GM12878 (cell line): Measurements from ENCODE around the gene RFFL.

Source experiments
- ATF2 ChIP-seq: IDR thresholded peaks from 2 replicates; pipeline ENCODE4 v1.6.1; 2012; ENCODE audit warnings: low read length, inconsistent platforms
- CHD2 ChIP-seq: IDR thresholded peaks from 2 replicates; pipeline ENCODE4 v1.6.1; 2011; ENCODE audit warnings: low read depth, low read length, improper control_type of control experiment, borderline replicate concordance
- CTCF ChIP-seq, 3 experiments: IDR thresholded peaks in 2 of 3; conservative IDR thresholded peaks in 1 of 3; 2 replicates each; pipeline ENCODE4 v1.5.1; 2011; ENCODE audit warnings: low read depth in 3 of 3, low read length in 3 of 3, mild to moderate bottlenecking in 3 of 3, control low read depth in 2 of 3, moderate library complexity in 2 of 3, inconsistent platforms in 1 of 3, mixed read lengths in 1 of 3; ENCODE audit not compliant: control insufficient read depth in 2 of 3, insufficient read depth in 1 of 3; ENCODE audit errors: extremely low read depth in 1 of 3
- E4F1 ChIP-seq: fragments of 450-650 bp; IDR thresholded peaks from 2 replicates; pipeline ENCODE4 v1.6.1; 2018; ENCODE audit warnings: borderline replicate concordance, mild to moderate bottlenecking; ENCODE audit not compliant: partially characterized antibody
- ETV6 ChIP-seq, 2 experiments: fragments of 450-650 bp in 1 of 2; IDR thresholded peaks in 1 of 2; conservative IDR thresholded peaks in 1 of 2; 2 replicates each; pipeline ENCODE4 v1.6.1; 2014; ENCODE audit warnings: antibody characterized with exemption in 1 of 2, borderline replicate concordance in 1 of 2, low read depth in 1 of 2, mild to moderate bottlenecking in 1 of 2, moderate library complexity in 1 of 2
- MEF2A ChIP-seq: IDR thresholded peaks from 2 replicates; pipeline ENCODE4 v1.6.1; 2011; ENCODE audit warnings: low read depth, mild to moderate bottlenecking, low read length, moderate library complexity; ENCODE audit not compliant: insufficient read depth
- NR2F1 ChIP-seq: fragments of 450-650 bp; conservative IDR thresholded peaks from 2 replicates; pipeline ENCODE4 v1.6.1; 2017; ENCODE audit warnings: mild to moderate bottlenecking
- POLR2A ChIP-seq: IDR thresholded peaks from 2 replicates; pipeline ENCODE4 v1.6.1; 2011; ENCODE audit warnings: low read depth, mild to moderate bottlenecking, low read length
- POLR2AphosphoS5 ChIP-seq: IDR thresholded peaks from 2 replicates; pipeline ENCODE4 v1.6.1; 2011; ENCODE audit warnings: mild to moderate bottlenecking, low read length, inconsistent platforms
- SRF ChIP-seq, 2 experiments: IDR thresholded peaks; 2 replicates each; pipeline ENCODE4 v1.6.1; 2011; ENCODE audit warnings: low read depth in 2 of 2, low read length in 2 of 2, mild to moderate bottlenecking in 1 of 2, moderate library complexity in 1 of 2
- YY1 ChIP-seq: IDR thresholded peaks from 2 replicates; pipeline ENCODE4 v1.6.1; 2011; ENCODE audit warnings: low read depth, mild to moderate bottlenecking, low read length
- ZNF622 ChIP-seq: fragments of 450-650 bp; IDR thresholded peaks from 2 replicates; pipeline ENCODE4 v1.6.1; 2017; ENCODE audit warnings: mild to moderate bottlenecking, inconsistent platforms
- TF ChIP-seq, protein P1 (sequence below): IDR thresholded peaks from 2 replicates; pipeline ENCODE4 v1.6.1; 2011; ENCODE audit warnings: low read depth, mild to moderate bottlenecking, low read length, moderate library complexity, borderline replicate concordance; ENCODE audit errors: extremely low read depth
- TF ChIP-seq, protein P2 (sequence below): fragments of 450-650 bp; formaldehyde crosslinking; IDR thresholded peaks from 2 replicates; pipeline ENCODE4 v1.5.0; 2022; ENCODE audit warnings: mild to moderate bottlenecking, missing genetic modification characterization

- TF ChIP-seq, protein P1, sequence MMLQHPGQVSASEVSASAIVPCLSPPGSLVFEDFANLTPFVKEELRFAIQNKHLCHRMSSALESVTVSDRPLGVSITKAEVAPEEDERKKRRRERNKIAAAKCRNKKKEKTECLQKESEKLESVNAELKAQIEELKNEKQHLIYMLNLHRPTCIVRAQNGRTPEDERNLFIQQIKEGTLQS = no peak
- no peak for TF ChIP-seq MEF2A
- TF ChIP-seq NR2F1 = no peak
- no peak for TF ChIP-seq CHD2
- TF ChIP-seq CTCF (IDR thresholded peaks at IDR 0.05 in 2 of 3, conservative IDR thresholded peaks at IDR 0.05 in 1 of 3; ENCODE audit: control insufficient read depth in 2 of 3, extremely low read depth in 1 of 3, insufficient read depth in 1 of 3, low read depth in 3 of 3, low read length in 3 of 3) = no peak
- no peak for TF ChIP-seq POLR2AphosphoS5
- TF ChIP-seq, protein P2, sequence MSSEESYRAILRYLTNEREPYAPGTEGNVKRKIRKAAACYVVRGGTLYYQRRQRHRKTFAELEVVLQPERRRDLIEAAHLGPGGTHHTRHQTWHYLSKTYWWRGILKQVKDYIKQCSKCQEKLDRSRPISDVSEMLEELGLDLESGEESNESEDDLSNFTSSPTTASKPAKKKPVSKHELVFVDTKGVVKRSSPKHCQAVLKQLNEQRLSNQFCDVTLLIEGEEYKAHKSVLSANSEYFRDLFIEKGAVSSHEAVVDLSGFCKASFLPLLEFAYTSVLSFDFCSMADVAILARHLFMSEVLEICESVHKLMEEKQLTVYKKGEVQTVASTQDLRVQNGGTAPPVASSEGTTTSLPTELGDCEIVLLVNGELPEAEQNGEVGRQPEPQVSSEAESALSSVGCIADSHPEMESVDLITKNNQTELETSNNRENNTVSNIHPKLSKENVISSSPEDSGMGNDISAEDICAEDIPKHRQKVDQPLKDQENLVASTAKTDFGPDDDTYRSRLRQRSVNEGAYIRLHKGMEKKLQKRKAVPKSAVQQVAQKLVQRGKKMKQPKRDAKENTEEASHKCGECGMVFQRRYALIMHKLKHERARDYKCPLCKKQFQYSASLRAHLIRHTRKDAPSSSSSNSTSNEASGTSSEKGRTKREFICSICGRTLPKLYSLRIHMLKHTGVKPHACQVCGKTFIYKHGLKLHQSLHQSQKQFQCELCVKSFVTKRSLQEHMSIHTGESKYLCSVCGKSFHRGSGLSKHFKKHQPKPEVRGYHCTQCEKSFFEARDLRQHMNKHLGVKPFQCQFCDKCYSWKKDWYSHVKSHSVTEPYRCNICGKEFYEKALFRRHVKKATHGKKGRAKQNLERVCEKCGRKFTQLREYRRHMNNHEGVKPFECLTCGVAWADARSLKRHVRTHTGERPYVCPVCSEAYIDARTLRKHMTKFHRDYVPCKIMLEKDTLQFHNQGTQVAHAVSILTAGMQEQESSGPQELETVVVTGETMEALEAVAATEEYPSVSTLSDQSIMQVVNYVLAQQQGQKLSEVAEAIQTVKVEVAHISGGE (CRISPR knock-in tag) = no peak
- TF ChIP-seq ATF2 = no peak
- no peak for TF ChIP-seq SRF (IDR thresholded peaks at IDR 0.05; ENCODE audit: low read depth in 2 of 2, low read length in 2 of 2)
- TF ChIP-seq ETV6 (conservative IDR thresholded peaks at IDR 0.05 in 1 of 2, IDR thresholded peaks at IDR 0.05 in 1 of 2; ENCODE audit: borderline replicate concordance in 1 of 2, low read depth in 1 of 2) = no peak
- TF ChIP-seq YY1 = no peak
- TF ChIP-seq POLR2A = no peak
- no peak for TF ChIP-seq ZNF622
- TF ChIP-seq E4F1 = no peak
These were observed 66.9 kb downstream of the RFFL start for GRCh38 chr17:34996422-34997285.
